KMS-11 (cell line): ENCODE measurements around the gene B4GALNT1.
A peak's percentile ranks its signal among the peaks of the same experiment; 100 is the strongest.

Experiments
- H2AFZ ChIP-seq: fragments of 200-600 bp; sonication (generic); 2 replicates; pipeline ENCODE4 v1.6.1; 2016; ENCODE audit warnings: antibody characterized with exemption, mixed run types, low read depth
- H3K27ac ChIP-seq: fragments of 200-600 bp; sonication (generic); 2 replicates; pipeline ENCODE4 v1.6.1; 2016; ENCODE audit warnings: mild to moderate bottlenecking, mixed run types
- H3K27me3 ChIP-seq: fragments of 200-600 bp; sonication (generic); 2 replicates; pipeline ENCODE4 v1.6.1; 2017; ENCODE audit warnings: mild to moderate bottlenecking, low read depth, mixed run types, moderate library complexity; ENCODE audit not compliant: insufficient read depth
- H3K36me3 ChIP-seq: fragments of 200-600 bp; sonication (generic); 2 replicates; pipeline ENCODE4 v1.6.1; 2017; ENCODE audit warnings: mild to moderate bottlenecking, mixed run types; ENCODE audit not compliant: insufficient read depth
- H3K4me1 ChIP-seq: fragments of 200-600 bp; sonication (generic); 2 replicates; pipeline ENCODE4 v1.6.1; 2016; ENCODE audit warnings: mild to moderate bottlenecking, low read depth, mixed run types; ENCODE audit not compliant: poor library complexity, severe bottlenecking
- H3K4me2 ChIP-seq: fragments of 200-600 bp; sonication (generic); 2 replicates; pipeline ENCODE4 v1.7.0; 2016; ENCODE audit warnings: mild to moderate bottlenecking, mixed run types
- H3K4me3 ChIP-seq: fragments of 200-600 bp; sonication (generic); IDR thresholded peaks from 2 replicates; pipeline ENCODE4 v1.6.1; 2017; ENCODE audit warnings: low read depth, low read length, mixed read lengths; ENCODE audit not compliant: insufficient read depth
- H3K79me2 ChIP-seq: fragments of 200-600 bp; sonication (generic); 2 replicates; pipeline ENCODE4 v1.6.1; 2016; ENCODE audit warnings: low read depth, mixed run types; ENCODE audit not compliant: insufficient read depth
- H3K9ac ChIP-seq: fragments of 200-600 bp; sonication (generic); 2 replicates; pipeline ENCODE4 v1.6.1; 2016; ENCODE audit warnings: mild to moderate bottlenecking, mixed run types
- H4K20me1 ChIP-seq: fragments of 200-600 bp; sonication (generic); 2 replicates; pipeline ENCODE4 v1.6.1; 2016; ENCODE audit warnings: mild to moderate bottlenecking, mixed run types; ENCODE audit not compliant: insufficient read depth
- CTCF ChIP-seq: fragments of 200-600 bp; sonication (generic); conservative IDR thresholded peaks from 2 replicates; pipeline ENCODE4 v1.6.1; 2017; ENCODE audit warnings: low read depth, mild to moderate bottlenecking, antibody characterized with exemption, low read length, moderate library complexity, mixed read lengths

The B4GALNT1 gene

GRCh38 chr12:57622293-57623245 lies 10.4 kb downstream of the B4GALNT1 start:
- peak overlapping the region; percentile 82; the same call in 1 of the 2 replicates for H2AFZ ChIP-seq
- H3K27ac ChIP-seq: no peak overlapping the region
- no peaks in the 10 kb centered on the region for H4K20me1 ChIP-seq
- H3K9ac ChIP-seq: no peak overlapping the region
- H3K79me2 ChIP-seq: no peaks in the 10 kb centered on the region
- peak overlapping the region; percentile 77; the same call in 1 of the 2 replicates for H3K4me2 ChIP-seq
- peaks cover 18% of the 10 kb centered on the region for H3K27me3 ChIP-seq
- no peak for TF ChIP-seq CTCF
- H3K4me3 ChIP-seq: no peak overlapping the region
- H3K36me3 ChIP-seq: no peaks in the 10 kb centered on the region
- H3K4me1 ChIP-seq: peaks cover 5% of the 10 kb centered on the region

GRCh38 chr12:57621497-57622292 lies 11.3 kb downstream of the B4GALNT1 start:
- peaks cover 18% of the 10 kb centered on the region for H3K27me3 ChIP-seq
- H3K9ac ChIP-seq: peak overlapping the region; percentile 39
- H3K36me3 ChIP-seq: no peaks in the 10 kb centered on the region
- no peak overlapping the region for H3K4me3 ChIP-seq
- peak; percentile 99 for TF ChIP-seq CTCF
- no peaks in the 10 kb centered on the region for H4K20me1 ChIP-seq
- H2AFZ ChIP-seq: peak overlapping the region; percentile 82
- H3K4me1 ChIP-seq: peaks cover 5% of the 10 kb centered on the region
- H3K27ac ChIP-seq: no peak overlapping the region
- H3K4me2 ChIP-seq: peak overlapping the region; percentile 77
- H3K79me2 ChIP-seq: no peaks in the 10 kb centered on the region

- H3K9ac ChIP-seq: peak overlapping the region; percentile 39; the same call in 1 of the 2 replicates
- H3K4me3 ChIP-seq: no peak overlapping the region
- peaks cover 18% of the 10 kb centered on the region for H3K27me3 ChIP-seq
- H3K4me1 ChIP-seq: peaks cover 5% of the 10 kb centered on the region
- H3K79me2 ChIP-seq: no peaks in the 10 kb centered on the region
- H3K27ac ChIP-seq: no peak overlapping the region
- peak overlapping the region; percentile 82 for H2AFZ ChIP-seq
- H4K20me1 ChIP-seq: no peaks in the 10 kb centered on the region
- peak overlapping the region; percentile 77 for H3K4me2 ChIP-seq
- no peaks in the 10 kb centered on the region for H3K36me3 ChIP-seq
- no peak for TF ChIP-seq CTCF
Measured at GRCh38 chr12:57620936-57621496, 12.0 kb downstream of the B4GALNT1 start.

GRCh38 chr12:57620245-57620935 lies 12.6 kb downstream of the B4GALNT1 start:
- Histone ChIP-seq H3K36me3 (no peaks in the 10 kb centered on the region), H3K4me2 (no peak overlapping the region), H3K27ac (no peak overlapping the region), H3K9ac (no peak overlapping the region), H3K27me3 (peaks cover 18% of the 10 kb centered on the region), H4K20me1 (no peaks in the 10 kb centered on the region), H3K4me1 (peaks cover 7% of the 10 kb centered on the region), H2AFZ (no peak overlapping the region), H3K79me2 (no peaks in the 10 kb centered on the region), H3K4me3 (no peak overlapping the region)
- no peak for TF ChIP-seq CTCF
